Endothelial cell (in vitro differentiated cells): ENCODE data around the gene SLC26A9. TPM values are rescaled to one million over a fixed set of nuclear protein-coding genes. Genes with fewer than 3 reads are reported as not detected.

ENCODE experiments used
- DNase-seq: peaks from one replicate; pipeline ENCODE4 v3.0.0; 2021; ENCODE audit warnings: low spot score
- H3K27ac Mint-ChIP-seq: one replicate; pipeline ENCODE4 v1.8.0; 2021; ENCODE audit warnings: mixed read lengths, inconsistent platforms; ENCODE audit not compliant: unreplicated experiment
- H3K27me3 Mint-ChIP-seq: one replicate; pipeline ENCODE4 v1.8.0; 2021; ENCODE audit warnings: mild to moderate bottlenecking, moderate library complexity, mixed read lengths, inconsistent platforms; ENCODE audit not compliant: unreplicated experiment
- H3K36me3 Mint-ChIP-seq: one replicate; pipeline ENCODE4 v1.8.0; 2021; ENCODE audit warnings: mild to moderate bottlenecking, low read depth, mixed read lengths, inconsistent platforms; ENCODE audit not compliant: unreplicated experiment
- H3K4me1 Mint-ChIP-seq: one replicate; pipeline ENCODE4 v1.8.0; 2021; ENCODE audit warnings: mild to moderate bottlenecking, mixed read lengths, inconsistent platforms; ENCODE audit not compliant: unreplicated experiment
- H3K4me3 Mint-ChIP-seq: one replicate; pipeline ENCODE4 v1.8.0; 2021; ENCODE audit warnings: mild to moderate bottlenecking, mixed read lengths, inconsistent platforms; ENCODE audit not compliant: unreplicated experiment
- H3K9me3 Mint-ChIP-seq: one replicate; pipeline ENCODE4 v1.8.0; 2021; ENCODE audit warnings: mixed read lengths, inconsistent platforms; ENCODE audit not compliant: unreplicated experiment
- CTCF ChIP-seq: fragments of 200-600 bp; sonication (generic); IDR thresholded peaks from one replicate; pipeline ENCODE4 v1.5.0; 2021; ENCODE audit warnings: antibody characterized with exemption; ENCODE audit not compliant: unreplicated experiment
- total RNA-seq: library from RNA; stranded (reverse); fragmentation: NEBNext Ultra II Directional; extraction: Animal tissue kit (Norgen Biotek cat#: 25700); gene quantifications from one replicate; pipeline ENCODE4 v1.2.1, GENCODE V29; 2021; ENCODE audit not compliant: unreplicated experiment

Gene SLC26A9
- total RNA-seq, 1 donor from 2014 or later: not detected

GRCh38 chr1:205923651-205924459 lies 19.4 kb downstream of the SLC26A9 start:
- H3K4me1 Mint-ChIP-seq: peaks cover 6% of the 10 kb centered on the region
- H3K27me3 Mint-ChIP-seq: peaks cover 12% of the 10 kb centered on the region
- H3K4me3 Mint-ChIP-seq: no peak overlapping the region
- no peak for TF ChIP-seq CTCF
- no peaks in the 10 kb centered on the region for H3K9me3 Mint-ChIP-seq
- DNase-seq: no peak
- H3K36me3 Mint-ChIP-seq: no peaks in the 10 kb centered on the region
- H3K27ac Mint-ChIP-seq: no peak overlapping the region

GRCh38 chr1:205922806-205923205 lies 20.4 kb downstream of the SLC26A9 start:
- H3K27me3 Mint-ChIP-seq: peaks cover 8% of the 10 kb centered on the region
- no peak for TF ChIP-seq CTCF
- H3K36me3 Mint-ChIP-seq: no peaks in the 10 kb centered on the region
- peaks cover 3% of the 10 kb centered on the region for H3K4me1 Mint-ChIP-seq
- H3K9me3 Mint-ChIP-seq: no peaks in the 10 kb centered on the region
- no peak for DNase-seq
- H3K27ac Mint-ChIP-seq: no peak overlapping the region
- H3K4me3 Mint-ChIP-seq: no peak overlapping the region

- DNase-seq: no peak
- no peak overlapping the region for H3K4me3 Mint-ChIP-seq
- peaks cover 8% of the 10 kb centered on the region for H3K27me3 Mint-ChIP-seq
- no peak for TF ChIP-seq CTCF
- H3K36me3 Mint-ChIP-seq: no peaks in the 10 kb centered on the region
- no peak overlapping the region for H3K27ac Mint-ChIP-seq
- H3K9me3 Mint-ChIP-seq: no peaks in the 10 kb centered on the region
- peaks cover 3% of the 10 kb centered on the region for H3K4me1 Mint-ChIP-seq
Observed at GRCh38 chr1:205922314-205922713, 20.9 kb downstream of the SLC26A9 start.

- no peaks in the 10 kb centered on the region for H3K9me3 Mint-ChIP-seq
- H3K4me3 Mint-ChIP-seq: no peak overlapping the region
- no peak overlapping the region for H3K27ac Mint-ChIP-seq
- no peaks in the 10 kb centered on the region for H3K36me3 Mint-ChIP-seq
- H3K4me1 Mint-ChIP-seq: peaks cover 3% of the 10 kb centered on the region
- DNase-seq: no peak
- TF ChIP-seq CTCF: no peak
- peaks cover 5% of the 10 kb centered on the region for H3K27me3 Mint-ChIP-seq
Observed at GRCh38 chr1:205921570-205921909, 21.7 kb downstream of the SLC26A9 start.

GRCh38 chr1:205920861-205921569 lies 22.2 kb downstream of the SLC26A9 start:
- TF ChIP-seq CTCF: no peak
- no peak for DNase-seq
- H3K36me3 Mint-ChIP-seq: no peaks in the 10 kb centered on the region
- H3K4me1 Mint-ChIP-seq: peaks cover 3% of the 10 kb centered on the region
- H3K27ac Mint-ChIP-seq: no peak overlapping the region
- no peaks in the 10 kb centered on the region for H3K9me3 Mint-ChIP-seq
- peaks cover 6% of the 10 kb centered on the region for H3K27me3 Mint-ChIP-seq
- H3K4me3 Mint-ChIP-seq: no peak overlapping the region
